Caco-2 (cell line): Measurements from ENCODE around the gene NEK8. TPM values are rescaled to one million over a fixed set of nuclear protein-coding genes. Genes with fewer than 3 reads are reported as not detected.

Experiments used
- BruUV-seq: library from RNA; stranded (reverse); fragments of 400-500 nt; replicated peaks from 2 replicates; lab custom pipeline; 2021; lab: Mats Ljungman, UMichigan
- CTCF ChIA-PET: fragments of 300-600 bp; sonication (Branson Sonifier 250); formaldehyde crosslinking; loops from one replicate; lab custom pipeline; 2022; ENCODE audit warnings: antibody characterized with exemption; lab: Charles Lee
- POLR2A ChIA-PET: fragments of 300-600 bp; sonication (Branson Sonifier 250); formaldehyde crosslinking; loops from one replicate; lab custom pipeline; 2022; ENCODE audit warnings: antibody characterized with exemption; lab: Charles Lee
- DNase-seq, 2 experiments: peaks; one replicate each; pipeline versions ENCODE4 v3.0.0 to v3.0.0-alpha.2; 2020 to 2022
- H3K27me3 ChIP-seq: replicated peaks from 2 replicates; pipeline ENCODE4 v1.6.0; 2011; ENCODE audit warnings: low read length; ENCODE audit not compliant: control insufficient read depth, insufficient read depth
- H3K36me3 ChIP-seq: 2 replicates; pipeline ENCODE4 v1.5.1; 2011; ENCODE audit warnings: low read length; ENCODE audit not compliant: control insufficient read depth, insufficient read depth
- H3K4me1 ChIP-seq: fragments of 250-450 bp; sonication (Bioruptor Pico); 2 replicates; pipeline ENCODE4 v1.5.1; 2020; ENCODE audit warnings: mild to moderate bottlenecking
- H3K4me3 ChIP-seq: 2 replicates; pipeline ENCODE4 v1.5.1; 2011; ENCODE audit warnings: low read depth, mild to moderate bottlenecking, control low read depth, low read length
- H3K9me3 ChIP-seq: fragments of 250-450 bp; sonication (Bioruptor Pico); 2 replicates; pipeline ENCODE4 v1.5.1; 2020; ENCODE audit warnings: mild to moderate bottlenecking, moderate library complexity
- H3K27ac Mint-ChIP-seq: one replicate; pipeline ENCODE4 v1.8.0; 2022; ENCODE audit warnings: mixed read lengths; ENCODE audit not compliant: unreplicated experiment
- H3K27me3 Mint-ChIP-seq: one replicate; pipeline ENCODE4 v1.8.0; 2022; ENCODE audit warnings: mixed read lengths; ENCODE audit not compliant: insufficient read depth, unreplicated experiment
- H3K36me3 Mint-ChIP-seq: one replicate; pipeline ENCODE4 v1.8.0; 2022; ENCODE audit warnings: mild to moderate bottlenecking, mixed read lengths; ENCODE audit not compliant: insufficient read depth, unreplicated experiment
- H3K4me1 Mint-ChIP-seq: one replicate; pipeline ENCODE4 v1.8.0; 2022; ENCODE audit warnings: low read depth, mixed read lengths; ENCODE audit not compliant: unreplicated experiment
- H3K4me3 Mint-ChIP-seq: one replicate; pipeline ENCODE4 v1.8.0; 2022; ENCODE audit warnings: mild to moderate bottlenecking, moderate library complexity, mixed read lengths; ENCODE audit not compliant: unreplicated experiment
- H3K9me3 Mint-ChIP-seq: one replicate; pipeline ENCODE4 v1.8.0; 2022; ENCODE audit warnings: mixed read lengths; ENCODE audit not compliant: unreplicated experiment
- CTCF ChIP-seq, 2 experiments: fragments of 200-600 bp in 1 of 2; IDR thresholded peaks; 1 replicate in 1 of 2; 2 replicates in 1 of 2; pipeline versions ENCODE4 v1.5.1 to v1.8.0; 2011 to 2022; ENCODE audit warnings: antibody characterized with exemption in 1 of 2, control low read depth in 1 of 2, inconsistent platforms in 1 of 2, low read depth in 1 of 2, low read length in 1 of 2, mild to moderate bottlenecking in 1 of 2, moderate library complexity in 1 of 2; ENCODE audit not compliant: insufficient read depth in 1 of 2, severe bottlenecking in 1 of 2, unreplicated experiment in 1 of 2
- intact Hi-C: fragments of 100-400 bp; cut with micrococcal nuclease; formaldehyde crosslinking; loops from one replicate; pipeline ENCODE4 v1.10.0; 2022; ENCODE audit not compliant: unreplicated experiment
- total RNA-seq: library from RNA; stranded (reverse); gene quantifications from 2 replicates; pipeline ENCODE4 v1.2.3, GENCODE V29; 2022

Gene NEK8
- total RNA-seq, 1 experiment from 2014 or later, result 11.0 TPM

GRCh38 chr17:28751600-28752366 lies 23.2 kb downstream of the NEK8 start:
- ChIA-PET POLR2A (interaction anchor here (0.6 to 4.4 kb wide), 2 partner anchors 24 to 166 kb away, joined by 3 to 68 read pairs; partner anchors contain the start of gene NEK8), CTCF (interaction anchor here (0.7 to 9.5 kb wide), 5 partner anchors 13 to 397 kb away, joined by 3 to 324 read pairs (median 3); partner anchors contain the start of genes NEK8 and TLCD1)
- Mint-ChIP-seq H3K4me1 (peaks cover 5% of the 10 kb centered on the region), H3K4me3 (no peak overlapping the region), H3K9me3 (no peaks in the 10 kb centered on the region), H3K27me3 (no peaks in the 10 kb centered on the region), H3K27ac (no peak overlapping the region), H3K36me3 (peaks cover 82% of the 10 kb centered on the region)
- H3K36me3 ChIP-seq, result peaks cover 24% of the 10 kb centered on the region
- H3K27me3 ChIP-seq, result no peaks in the 10 kb centered on the region
- intact Hi-C loops, result no loop called here
- no peak for TF ChIP-seq CTCF (IDR thresholded peaks at IDR 0.05; ENCODE audit: insufficient read depth in 1 of 2, low read depth in 1 of 2, low read length in 1 of 2, severe bottlenecking in 1 of 2, unreplicated experiment in 1 of 2)
- no TSS peak for BruUV-seq
- H3K9me3 ChIP-seq, result no peaks in the 10 kb centered on the region
- peaks cover 14% of the 10 kb centered on the region for H3K4me1 ChIP-seq
- DNase-seq, result no peak
- H3K4me3 ChIP-seq, result no peak overlapping the region

- Histone ChIP-seq H3K9me3 (no peaks in the 10 kb centered on the region), H3K4me3 (no peak overlapping the region), H3K36me3 (peaks cover 6% of the 10 kb centered on the region), H3K4me1 (no peaks in the 10 kb centered on the region), H3K27me3 (no peaks in the 10 kb centered on the region)
- intact Hi-C loops, result no loop called here
- no peak for TF ChIP-seq CTCF (IDR thresholded peaks at IDR 0.05; ENCODE audit: insufficient read depth in 1 of 2, low read depth in 1 of 2, low read length in 1 of 2, severe bottlenecking in 1 of 2, unreplicated experiment in 1 of 2)
- ChIA-PET CTCF (interaction anchor here (1.4 kb wide), 1 partner anchor 8 kb away, joined by 5 read pairs; no protein-coding TSS in a partner anchor), POLR2A (interaction anchor here (0.6 kb wide), 1 partner anchor 32 kb away, joined by 3 read pairs; no protein-coding TSS in a partner anchor)
- H3K36me3 Mint-ChIP-seq, result peaks cover 75% of the 10 kb centered on the region
- BruUV-seq, result no TSS peak
- DNase-seq, result no peak
- H3K9me3 Mint-ChIP-seq, result no peaks in the 10 kb centered on the region
- H3K27ac Mint-ChIP-seq, result no peak overlapping the region
- no peaks in the 10 kb centered on the region for H3K4me1 Mint-ChIP-seq
- no peaks in the 10 kb centered on the region for H3K27me3 Mint-ChIP-seq
- no peak overlapping the region for H3K4me3 Mint-ChIP-seq
Observed at GRCh38 chr17:28755486-28755885, 26.9 kb downstream of the NEK8 start.

- H3K27me3 Mint-ChIP-seq, result no peaks in the 10 kb centered on the region
- no peak for DNase-seq
- ChIA-PET CTCF (interaction anchor here (0.5 kb wide), 1 partner anchor 616 kb away, joined by 3 read pairs; no protein-coding TSS in a partner anchor), POLR2A (no interaction called here)
- Histone ChIP-seq H3K9me3 (no peaks in the 10 kb centered on the region), H3K4me1 (no peaks in the 10 kb centered on the region), H3K36me3 (peaks cover 2% of the 10 kb centered on the region), H3K4me3 (no peak overlapping the region), H3K27me3 (no peaks in the 10 kb centered on the region)
- H3K4me3 Mint-ChIP-seq, result no peak overlapping the region
- intact Hi-C loops, result no loop called here
- no peak overlapping the region for H3K27ac Mint-ChIP-seq
- no peak for TF ChIP-seq CTCF (IDR thresholded peaks at IDR 0.05; ENCODE audit: insufficient read depth in 1 of 2, low read depth in 1 of 2, low read length in 1 of 2, severe bottlenecking in 1 of 2, unreplicated experiment in 1 of 2)
- H3K4me1 Mint-ChIP-seq, result no peaks in the 10 kb centered on the region
- peaks cover 69% of the 10 kb centered on the region for H3K36me3 Mint-ChIP-seq
- BruUV-seq, result no TSS peak
- H3K9me3 Mint-ChIP-seq, result no peaks in the 10 kb centered on the region
Observed at GRCh38 chr17:28756049-28756804, 27.6 kb downstream of the NEK8 start.
